ENCODE data around the gene OR4D11.
"Not testable (repeated sequence)": the region's sequence is repeated elsewhere in the genome, so short reads cannot be mapped to it uniquely, and the experiment has no call there.

Gene OR4D11

DNA sequence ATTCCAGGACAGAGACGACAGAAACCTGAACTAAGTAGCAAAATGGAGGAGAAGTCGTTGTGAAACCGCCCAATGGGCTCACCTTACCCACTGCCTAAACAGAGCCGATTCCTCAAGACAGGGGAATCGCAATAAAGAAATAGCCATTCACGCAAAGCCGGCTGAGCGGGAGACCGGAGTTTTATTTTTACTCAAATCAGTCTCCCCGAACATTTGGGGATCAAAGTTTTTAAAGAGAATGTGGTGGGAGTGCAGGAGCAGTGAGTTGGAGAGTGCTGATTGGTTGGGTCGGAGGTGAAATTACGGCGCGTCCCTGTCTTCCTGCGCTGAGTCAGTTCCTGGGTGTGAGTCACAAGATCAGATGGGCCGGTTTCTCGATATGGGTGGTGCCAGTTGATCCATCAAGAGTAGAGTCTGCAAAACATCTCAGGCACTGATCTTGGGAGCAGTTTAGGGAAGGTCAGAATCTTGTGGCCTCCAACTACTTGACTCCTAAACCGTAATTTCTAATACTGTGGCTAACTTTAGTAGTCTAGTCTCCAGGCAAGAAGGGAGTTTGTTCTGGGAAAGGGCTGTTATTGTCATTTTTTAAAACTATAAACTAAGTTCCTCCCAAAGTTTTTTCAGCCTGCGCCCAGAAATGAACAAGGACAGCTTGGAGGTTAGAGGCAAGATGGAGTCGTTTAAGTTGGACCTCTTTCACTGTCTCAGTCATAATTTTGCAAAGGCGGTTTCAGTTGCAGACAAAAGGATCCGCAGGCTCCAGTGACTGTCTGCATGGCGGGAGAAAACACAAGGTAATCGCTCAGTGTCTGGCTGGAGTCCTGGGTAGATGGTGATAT, 42.0 kb downstream of the OR4D11 start:
- TF ChIP-seq, protein P1, sequence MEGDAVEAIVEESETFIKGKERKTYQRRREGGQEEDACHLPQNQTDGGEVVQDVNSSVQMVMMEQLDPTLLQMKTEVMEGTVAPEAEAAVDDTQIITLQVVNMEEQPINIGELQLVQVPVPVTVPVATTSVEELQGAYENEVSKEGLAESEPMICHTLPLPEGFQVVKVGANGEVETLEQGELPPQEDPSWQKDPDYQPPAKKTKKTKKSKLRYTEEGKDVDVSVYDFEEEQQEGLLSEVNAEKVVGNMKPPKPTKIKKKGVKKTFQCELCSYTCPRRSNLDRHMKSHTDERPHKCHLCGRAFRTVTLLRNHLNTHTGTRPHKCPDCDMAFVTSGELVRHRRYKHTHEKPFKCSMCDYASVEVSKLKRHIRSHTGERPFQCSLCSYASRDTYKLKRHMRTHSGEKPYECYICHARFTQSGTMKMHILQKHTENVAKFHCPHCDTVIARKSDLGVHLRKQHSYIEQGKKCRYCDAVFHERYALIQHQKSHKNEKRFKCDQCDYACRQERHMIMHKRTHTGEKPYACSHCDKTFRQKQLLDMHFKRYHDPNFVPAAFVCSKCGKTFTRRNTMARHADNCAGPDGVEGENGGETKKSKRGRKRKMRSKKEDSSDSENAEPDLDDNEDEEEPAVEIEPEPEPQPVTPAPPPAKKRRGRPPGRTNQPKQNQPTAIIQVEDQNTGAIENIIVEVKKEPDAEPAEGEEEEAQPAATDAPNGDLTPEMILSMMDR (IDR thresholded peaks at IDR 0.05; ENCODE audit: low read depth, low read length) = no peak
- peak; percentile 84 to 94 for DNase-seq (ENCODE audit: low read depth in 2 of 2)
- H3K4me3 ChIP-seq (replicated peaks in 1 of 2; ENCODE audit: low read depth in 2 of 2, low read length in 2 of 2) = no peak overlapping the region

DNA sequence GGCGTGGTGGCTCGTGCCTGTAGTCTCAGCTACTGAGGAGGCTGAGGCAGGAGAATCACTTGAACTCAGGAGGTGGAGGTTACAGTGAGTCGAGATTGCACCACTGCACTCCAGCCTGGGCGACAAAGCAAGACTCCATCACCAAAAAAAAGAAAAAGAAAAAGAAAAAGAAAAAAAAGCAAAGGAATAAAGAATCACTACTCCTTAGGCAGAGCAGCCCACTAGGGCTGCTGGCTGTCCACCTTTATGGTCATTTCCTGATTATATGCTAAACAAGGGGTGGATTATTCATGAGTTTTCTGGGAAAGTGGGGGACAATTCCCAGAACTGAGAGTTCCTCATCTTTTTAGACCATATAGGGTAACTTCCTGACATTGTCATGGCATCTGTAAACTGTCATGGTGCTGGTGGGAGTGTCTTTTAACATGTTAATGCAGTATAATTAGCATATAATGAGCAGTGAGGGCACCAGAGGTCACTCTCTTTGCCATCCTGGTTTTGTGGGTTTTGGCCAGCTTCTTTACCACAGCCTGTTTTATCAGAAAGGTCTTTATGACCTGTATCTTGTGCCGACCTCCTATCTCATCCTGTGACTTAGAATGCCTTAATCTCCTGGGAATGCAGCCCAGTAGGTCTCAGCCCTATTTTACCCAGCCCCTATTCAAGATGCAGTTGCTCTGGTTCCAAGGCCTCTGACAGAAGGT, 44.4 kb downstream of the OR4D11 start:
- H3K4me3 ChIP-seq (replicated peaks in 1 of 2; ENCODE audit: low read depth in 2 of 2, low read length in 2 of 2) = not testable (repeated sequence)
- DNase-seq (ENCODE audit: low read depth in 2 of 2) = peak in 1 of 2 donors; percentile 57

DNA sequence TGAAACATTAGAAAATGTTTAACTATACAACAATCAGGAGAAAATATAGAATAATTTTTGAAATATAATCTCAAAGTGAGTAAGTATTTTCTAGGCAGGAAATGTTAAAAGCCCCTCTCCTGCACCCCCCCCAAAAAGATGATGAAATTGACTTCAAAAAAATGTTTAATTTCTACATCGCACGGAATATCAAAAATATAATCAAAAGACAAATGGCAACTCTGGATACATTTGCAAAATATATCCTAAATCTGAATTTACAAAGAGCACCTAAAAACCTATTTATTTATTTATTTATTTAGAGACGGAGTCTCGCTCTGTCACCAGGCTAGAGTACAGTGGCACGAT, 44.9 kb downstream of the OR4D11 start:
- TF ChIP-seq, protein P1 (IDR thresholded peaks at IDR 0.05; ENCODE audit: low read depth, low read length) = no peak
- DNase-seq (ENCODE audit: low read depth in 2 of 2) = no peak
- no peak overlapping the region for H3K4me3 ChIP-seq (replicated peaks in 1 of 2; ENCODE audit: low read depth in 2 of 2, low read length in 2 of 2)

DNA sequence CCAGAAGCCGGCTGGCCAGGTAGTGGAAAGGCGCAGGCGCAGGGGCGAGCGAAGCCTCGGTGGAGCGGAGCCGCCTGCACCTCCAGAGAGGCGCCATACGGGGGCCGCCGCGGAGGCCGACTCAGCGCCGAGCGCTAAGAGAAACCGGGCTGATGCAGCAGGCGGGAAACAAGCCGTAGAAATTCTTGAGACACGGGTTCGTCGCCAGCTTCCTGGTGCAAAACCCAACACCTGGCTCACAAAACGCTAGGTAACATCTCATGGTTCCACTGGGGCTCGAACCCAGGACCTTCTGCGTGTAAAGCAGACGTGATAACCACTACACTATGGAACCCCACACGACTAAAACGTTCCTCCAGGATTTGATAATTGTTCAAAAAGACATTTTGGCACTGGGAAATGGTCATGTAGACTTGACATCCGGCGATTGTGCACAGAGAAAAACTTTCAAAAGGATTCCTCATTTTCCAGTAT, 47.0 kb downstream of the OR4D11 start:
- peak; percentile 92 to 99 for DNase-seq (ENCODE audit: low read depth in 2 of 2)
- TF ChIP-seq, protein P1 (IDR thresholded peaks at IDR 0.05; ENCODE audit: low read depth, low read length) = peak; percentile 53
- peak overlapping the region; percentile 60 to 61 for H3K4me3 ChIP-seq (replicated peaks in 1 of 2; ENCODE audit: low read depth in 2 of 2, low read length in 2 of 2)

DNA sequence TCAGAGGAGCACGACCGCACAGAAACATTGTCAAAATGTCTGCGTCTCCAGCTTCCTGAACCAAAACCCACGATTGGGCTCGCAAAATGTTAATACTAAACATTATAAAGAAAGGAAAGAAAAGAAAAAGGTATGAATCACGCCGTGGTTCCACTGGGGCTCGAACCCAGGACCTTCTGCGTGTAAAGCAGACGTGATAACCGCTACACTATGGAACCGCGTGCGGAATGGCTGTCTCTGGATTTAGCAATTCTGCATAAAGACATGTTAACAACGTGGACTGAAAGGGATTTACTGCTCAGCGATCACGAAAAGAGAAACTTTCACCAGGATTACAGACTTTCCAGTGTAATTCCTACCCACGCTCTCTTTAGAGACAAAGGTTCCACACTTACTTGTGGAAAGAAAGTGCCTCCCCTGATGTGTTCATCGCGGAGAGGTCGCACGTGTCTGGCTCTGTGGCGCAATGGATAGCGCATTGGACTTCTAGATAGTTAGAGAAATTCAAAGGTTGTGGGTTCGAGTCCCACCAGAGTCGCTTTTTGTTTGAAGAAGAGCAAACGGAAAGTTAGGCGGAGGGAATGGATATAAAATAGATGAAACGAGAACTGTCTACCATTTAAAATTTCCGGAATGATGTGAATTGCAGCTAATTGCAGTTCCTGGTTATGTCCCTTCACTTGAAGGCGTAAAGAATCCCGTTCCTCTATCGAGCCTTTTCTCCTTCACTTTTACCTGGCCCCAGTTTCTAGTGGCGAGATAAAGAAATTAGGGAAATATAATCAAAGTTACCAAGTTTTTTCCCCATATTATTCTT, 47.7 kb downstream of the OR4D11 start:
- peak; percentile 92 to 98 for DNase-seq (ENCODE audit: low read depth in 2 of 2)

DNA sequence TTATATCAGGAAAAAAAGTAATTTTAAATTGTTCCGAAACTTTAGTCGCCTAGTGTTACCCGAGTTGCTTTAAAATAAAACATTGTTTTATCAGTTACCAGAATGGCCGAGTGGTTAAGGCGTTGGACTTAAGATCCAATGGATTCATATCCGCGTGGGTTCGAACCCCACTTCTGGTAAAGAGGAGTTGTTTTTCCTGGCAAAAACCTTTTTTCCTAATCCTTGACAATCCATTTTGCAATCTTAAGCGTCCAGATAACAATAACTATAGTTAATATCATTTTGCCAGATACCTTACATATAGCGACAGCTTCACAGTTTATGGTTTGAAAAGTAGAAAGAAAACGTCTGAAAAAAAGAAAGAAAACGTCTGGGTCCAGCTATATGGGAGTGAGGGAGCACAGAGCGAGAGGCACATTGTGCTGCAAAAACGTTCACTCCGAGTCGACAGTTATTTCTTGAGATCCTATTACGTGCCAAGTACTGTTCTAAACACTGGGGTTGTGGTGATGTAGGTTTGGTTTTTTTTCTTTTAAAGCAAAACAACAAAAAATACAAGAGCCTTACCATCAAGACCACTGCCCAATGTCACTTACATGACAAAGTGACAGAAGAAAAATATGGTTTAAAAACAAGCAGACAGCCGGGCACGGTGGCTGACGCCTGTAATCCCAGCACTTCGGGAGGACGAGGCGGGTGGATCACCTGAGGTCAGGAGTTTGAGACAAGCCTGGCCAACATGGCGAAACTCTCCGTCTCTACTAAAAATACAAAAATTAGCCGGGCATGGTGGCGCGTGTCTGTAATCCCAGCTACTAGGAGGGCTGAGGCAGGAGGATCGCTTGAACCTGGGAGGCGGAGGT, 48.5 kb downstream of the OR4D11 start:
- peak; percentile 91 to 95 for DNase-seq (ENCODE audit: low read depth in 2 of 2)
- TF ChIP-seq, protein P1 (IDR thresholded peaks at IDR 0.05; ENCODE audit: low read depth, low read length) = no peak
- peak overlapping the region; percentile 60 to 61 for H3K4me3 ChIP-seq (replicated peaks in 1 of 2; ENCODE audit: low read depth in 2 of 2, low read length in 2 of 2)

More for the DNA sequence above, 47.7 kb downstream of the OR4D11 start:
- TF ChIP-seq, protein P1 (IDR thresholded peaks at IDR 0.05; ENCODE audit: low read depth, low read length) = no peak
- peak overlapping the region; percentile 60 to 61 for H3K4me3 ChIP-seq (replicated peaks in 1 of 2; ENCODE audit: low read depth in 2 of 2, low read length in 2 of 2)
